ACC112 (cell line): Measurements from ENCODE around the gene C11orf98.
A peak's percentile ranks its signal among the peaks of the same experiment; 100 is the strongest.
"Not testable (repeated sequence)": the region's sequence is repeated elsewhere in the genome, so short reads cannot be mapped to it uniquely, and the experiment has no call there.

Source experiments
- H2AFZ ChIP-seq: fragments of 200-600 bp; sonication (generic); one replicate; pipeline ENCODE4 v1.6.0; 2017; ENCODE audit warnings: antibody characterized with exemption, low read length; ENCODE audit not compliant: unreplicated experiment
- H3K27ac ChIP-seq: fragments of 200-600 bp; sonication (generic); 2 replicates; pipeline ENCODE4 v1.5.1; 2014; ENCODE audit warnings: low read depth, mild to moderate bottlenecking, antibody characterized with exemption, low read length, moderate library complexity
- H3K27me3 ChIP-seq: fragments of 200-600 bp; sonication (generic); 2 replicates; pipeline ENCODE4 v1.6.1; 2014; ENCODE audit warnings: mild to moderate bottlenecking, antibody characterized with exemption, low read length, moderate library complexity, mixed read lengths; ENCODE audit not compliant: insufficient read depth
- H3K36me3 ChIP-seq: fragments of 200-600 bp; sonication (generic); 2 replicates; pipeline ENCODE4 v1.6.1; 2016; ENCODE audit warnings: mild to moderate bottlenecking, antibody characterized with exemption, low read length, moderate library complexity, mixed read lengths; ENCODE audit not compliant: insufficient read depth
- H3K4me1 ChIP-seq: fragments of 200-600 bp; sonication (generic); one replicate; pipeline ENCODE4 v1.6.1; 2016; ENCODE audit warnings: low read length, mixed read lengths; ENCODE audit not compliant: insufficient read depth, unreplicated experiment, control insufficient read depth
- H3K4me3 ChIP-seq: fragments of 200-600 bp; sonication (generic); 2 replicates; pipeline ENCODE4 v1.5.1; 2014; ENCODE audit warnings: mild to moderate bottlenecking, low read depth, low read length
- H3K79me2 ChIP-seq: fragments of 200-600 bp; sonication (generic); one replicate; pipeline ENCODE4 v1.6.0; 2016; ENCODE audit warnings: low read length; ENCODE audit not compliant: control insufficient read depth, unreplicated experiment, insufficient read depth

The C11orf98 gene

DNA sequence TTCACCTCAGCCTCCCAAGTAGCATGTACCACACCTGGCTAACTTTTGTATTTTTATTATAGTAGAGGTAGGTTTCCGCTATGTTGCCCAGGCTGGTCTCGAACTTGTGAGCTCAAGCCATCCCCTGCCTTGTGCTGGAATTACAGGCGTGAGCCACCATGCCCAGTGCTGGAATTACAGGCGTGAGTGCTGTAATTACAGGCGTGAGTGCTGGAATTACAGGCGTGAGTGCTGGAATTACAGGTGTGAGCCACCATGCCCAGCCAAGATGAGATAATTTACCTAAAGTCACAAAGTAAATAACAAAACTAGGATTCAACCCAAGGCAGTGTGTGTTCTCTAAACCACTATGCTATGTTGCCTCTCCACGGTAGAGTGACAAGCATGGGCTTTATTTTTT is 17.5 kb upstream of the C11orf98 start:
- peaks cover 12% of the 10 kb centered on the region for H3K79me2 ChIP-seq
- no peak overlapping the region for H3K4me3 ChIP-seq
- H2AFZ ChIP-seq: no peak overlapping the region
- no peaks in the 10 kb centered on the region for H3K36me3 ChIP-seq
- H3K27ac ChIP-seq: no peak overlapping the region
- H3K27me3 ChIP-seq: no peaks in the 10 kb centered on the region
- peaks cover 14% of the 10 kb centered on the region for H3K4me1 ChIP-seq

DNA sequence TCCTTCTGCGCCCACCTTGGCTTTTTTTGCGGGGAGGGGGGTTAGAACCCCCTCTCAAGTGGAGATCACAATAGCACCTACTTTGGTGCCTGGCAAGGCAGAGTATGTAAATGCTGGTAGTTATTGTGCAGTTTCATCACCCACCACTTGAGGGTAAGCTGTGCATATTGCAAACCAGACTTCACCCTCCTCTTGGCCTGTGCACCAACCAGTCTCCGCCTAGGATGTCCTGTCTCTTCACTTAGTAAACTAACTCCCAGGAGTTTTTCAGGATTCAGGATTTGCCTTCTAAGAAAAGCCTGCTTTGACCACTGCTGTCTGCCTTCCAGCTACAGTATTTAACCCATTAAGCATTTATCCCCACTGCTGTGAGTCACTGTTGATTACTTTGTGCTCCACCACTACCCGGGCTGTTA is 15.8 kb upstream of the C11orf98 start:
- H3K4me3 ChIP-seq: no peak overlapping the region
- no peaks in the 10 kb centered on the region for H3K36me3 ChIP-seq
- no peak overlapping the region for H3K27ac ChIP-seq
- H3K27me3 ChIP-seq: no peaks in the 10 kb centered on the region
- H3K79me2 ChIP-seq: peaks cover 12% of the 10 kb centered on the region
- H2AFZ ChIP-seq: peak overlapping the region; percentile 36
- peaks cover 19% of the 10 kb centered on the region for H3K4me1 ChIP-seq

DNA sequence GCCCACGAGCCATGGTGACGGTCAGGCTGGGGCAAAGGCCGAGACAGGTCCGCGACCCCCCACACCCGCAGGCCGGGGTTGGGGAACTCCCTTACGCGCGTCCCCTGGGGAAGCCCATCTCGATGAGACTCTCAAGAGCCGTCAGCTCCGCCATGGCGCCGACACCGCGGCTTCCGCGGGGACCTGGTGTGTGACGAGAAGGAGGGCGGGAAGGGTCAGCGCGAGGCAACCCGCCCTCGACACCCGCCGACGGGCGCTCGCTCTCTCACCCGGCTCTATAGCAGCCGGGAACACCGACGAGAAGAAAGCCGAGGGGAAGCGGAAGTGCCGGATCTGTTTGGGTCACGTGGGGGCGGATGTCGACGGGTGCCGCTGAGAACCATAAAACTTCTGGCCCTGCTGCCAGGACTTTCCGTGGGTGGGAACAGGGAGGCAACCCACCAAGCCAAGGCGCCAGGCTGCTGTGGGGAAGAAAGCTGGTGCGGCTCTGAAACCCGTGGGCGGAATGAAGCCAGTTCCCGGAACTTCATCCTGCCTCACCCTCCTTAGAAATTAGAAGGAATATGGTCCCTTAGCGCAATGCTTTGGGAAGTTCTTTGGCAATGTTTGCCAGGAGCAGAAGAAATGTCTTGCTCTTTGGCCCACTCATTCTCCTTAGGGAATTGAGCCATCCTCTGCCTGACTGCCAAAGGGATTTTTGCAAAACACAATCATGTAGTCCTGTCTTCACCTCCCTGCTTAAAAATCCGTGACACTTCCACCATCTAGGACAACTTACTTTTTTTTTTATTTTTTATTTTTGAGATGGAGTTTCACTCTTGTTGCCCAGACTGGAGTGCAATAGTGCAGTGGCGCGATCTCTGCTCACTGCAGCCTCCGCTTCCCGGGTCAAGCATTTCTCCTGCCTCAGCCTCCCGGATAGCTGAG is 14.0 kb upstream of the C11orf98 start, which contains the start of gene UBXN1:
UBXN1 (minus strand) TSS at position 304 of the 927 bp plus-strand sequence; CDS start at position 154, 150 bp downstream.
- Histone ChIP-seq H2AFZ (peak within 1 kb of the TSS; percentile 70), H3K36me3 (no peaks in the 10 kb centered on the region), H3K4me3 (peak within 1 kb of the TSS; percentile 99), H3K27me3 (no peaks in the 10 kb centered on the region), H3K79me2 (peaks cover 13% of the 10 kb centered on the region), H3K27ac (peak within 1 kb of the TSS; percentile 83), H3K4me1 (peaks cover 19% of the 10 kb centered on the region)

DNA sequence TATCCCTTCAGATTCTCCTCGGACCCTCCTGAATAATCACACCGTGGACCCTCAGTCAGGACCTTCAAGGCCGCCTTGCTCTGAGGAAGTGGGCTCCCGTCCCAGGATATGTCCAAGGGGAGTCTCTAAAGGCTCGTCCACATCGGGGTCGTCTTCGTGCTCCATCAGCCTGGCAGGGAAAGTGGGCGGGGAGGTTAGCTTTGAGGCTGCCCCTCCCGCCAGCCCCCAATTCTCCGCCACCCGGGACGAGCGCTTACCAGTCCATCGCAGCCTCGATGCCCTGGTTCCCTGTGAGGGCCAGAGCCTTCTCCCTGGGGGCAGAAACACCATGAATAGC is 13.4 kb upstream of the C11orf98 start:
- peaks cover 19% of the 10 kb centered on the region for H3K4me1 ChIP-seq
- no peaks in the 10 kb centered on the region for H3K27me3 ChIP-seq
- H3K79me2 ChIP-seq: peaks cover 15% of the 10 kb centered on the region
- no peaks in the 10 kb centered on the region for H3K36me3 ChIP-seq
- peak overlapping the region; percentile 70 for H2AFZ ChIP-seq
- H3K27ac ChIP-seq: peak overlapping the region; percentile 83
- H3K4me3 ChIP-seq: peak overlapping the region; percentile 99

DNA sequence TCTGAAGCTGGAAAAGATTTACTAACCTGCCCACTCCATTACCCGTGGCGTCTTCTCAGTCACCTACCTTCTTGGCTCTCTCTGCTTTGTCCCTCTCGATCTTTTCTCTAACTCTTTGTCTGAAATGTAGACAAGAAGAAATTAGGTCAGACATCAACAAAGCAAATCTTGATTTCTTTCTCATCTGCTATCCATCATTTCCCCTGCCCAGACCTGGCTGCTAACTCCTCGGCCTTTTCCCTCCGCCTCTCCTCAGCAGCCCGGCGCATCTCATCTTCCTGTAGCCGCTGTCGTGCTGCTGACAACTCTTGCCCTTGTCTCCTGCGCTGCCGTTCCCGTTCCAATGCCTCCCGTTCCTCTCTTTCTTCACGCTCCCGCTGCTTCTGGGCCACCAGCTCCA is 12.7 kb upstream of the C11orf98 start:
- H3K36me3 ChIP-seq: no peaks in the 10 kb centered on the region
- H3K4me3 ChIP-seq: peak overlapping the region; percentile 99
- H3K27ac ChIP-seq: no peak overlapping the region
- no peaks in the 10 kb centered on the region for H3K27me3 ChIP-seq
- H3K79me2 ChIP-seq: peaks cover 20% of the 10 kb centered on the region
- H2AFZ ChIP-seq: no peak overlapping the region
- peaks cover 25% of the 10 kb centered on the region for H3K4me1 ChIP-seq

DNA sequence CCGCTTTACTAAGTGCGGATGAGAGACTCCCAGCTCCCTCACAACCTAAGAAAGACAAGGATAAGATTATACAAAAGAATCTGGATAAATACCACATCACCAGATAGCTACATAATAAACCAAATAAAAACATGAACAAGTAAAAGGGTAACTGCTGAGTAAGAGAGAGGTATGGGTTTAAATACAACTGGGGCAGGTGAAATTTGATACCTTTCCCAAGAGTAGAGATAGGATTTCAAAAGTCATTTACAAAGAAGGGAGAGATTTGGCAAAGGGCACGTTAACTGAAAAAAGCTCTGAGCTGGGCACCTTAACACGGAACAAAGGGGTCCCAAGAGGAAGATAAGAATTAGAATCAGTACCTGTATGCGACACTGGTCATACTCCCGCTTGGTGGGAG is 12.1 kb upstream of the C11orf98 start:
- no peak overlapping the region for H2AFZ ChIP-seq
- H3K79me2 ChIP-seq: peaks cover 24% of the 10 kb centered on the region
- no peak overlapping the region for H3K27ac ChIP-seq
- peaks cover 29% of the 10 kb centered on the region for H3K4me1 ChIP-seq
- no peaks in the 10 kb centered on the region for H3K36me3 ChIP-seq
- H3K4me3 ChIP-seq: peak overlapping the region; percentile 99; the same call in 1 of the 2 replicates
- H3K27me3 ChIP-seq: no peaks in the 10 kb centered on the region

DNA sequence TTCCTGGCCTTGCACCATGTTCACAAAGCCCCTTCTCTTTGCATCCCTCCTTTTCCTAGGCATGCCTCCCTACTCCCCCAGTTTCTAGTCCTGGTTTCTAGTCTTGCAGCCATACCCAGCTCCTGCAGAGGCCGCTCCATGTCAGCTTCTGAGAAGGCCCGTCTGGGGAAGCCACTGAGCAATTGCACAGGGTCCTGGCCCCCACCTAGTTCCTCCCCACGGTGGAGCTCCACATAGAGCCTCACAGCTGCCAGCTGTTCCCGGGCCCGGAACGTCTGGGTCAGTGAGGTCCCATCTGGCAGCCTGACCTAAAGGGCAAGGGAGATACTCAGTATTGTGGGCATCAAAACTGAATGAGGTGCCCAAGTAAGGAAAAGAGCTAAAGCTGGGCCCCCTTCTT is 11.7 kb upstream of the C11orf98 start:
- no peak overlapping the region for H2AFZ ChIP-seq
- H3K79me2 ChIP-seq: peaks cover 28% of the 10 kb centered on the region
- H3K36me3 ChIP-seq: no peaks in the 10 kb centered on the region
- H3K4me3 ChIP-seq: no peak overlapping the region
- no peak overlapping the region for H3K27ac ChIP-seq
- peaks cover 29% of the 10 kb centered on the region for H3K4me1 ChIP-seq
- H3K27me3 ChIP-seq: no peaks in the 10 kb centered on the region

DNA sequence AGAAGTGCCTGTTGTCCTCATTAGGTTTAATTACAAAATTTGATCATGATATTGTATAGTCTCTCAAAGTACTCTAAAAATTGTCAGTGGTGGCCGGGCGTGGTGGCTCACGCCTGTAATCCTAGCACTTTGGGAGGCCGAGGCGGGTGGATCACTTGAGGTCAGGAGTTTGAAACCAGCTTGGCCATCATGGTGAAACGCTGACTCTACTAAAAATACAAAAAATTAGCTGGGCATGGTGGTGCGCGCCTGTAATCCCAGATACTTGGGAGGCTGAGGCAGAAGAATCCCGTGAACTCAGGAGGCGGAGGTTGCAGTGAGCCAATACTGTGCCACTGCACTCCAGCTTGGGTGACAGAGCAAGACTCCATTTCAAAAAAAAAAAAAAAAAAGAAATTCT is 10.4 kb upstream of the C11orf98 start:
- not testable (repeated sequence) for H3K4me3 ChIP-seq, H2AFZ ChIP-seq, H3K27ac ChIP-seq, H3K36me3 ChIP-seq, H3K27me3 ChIP-seq
- H3K4me1 ChIP-seq: peaks cover 22% of the 10 kb centered on the region
- H3K79me2 ChIP-seq: peaks cover 28% of the 10 kb centered on the region

DNA sequence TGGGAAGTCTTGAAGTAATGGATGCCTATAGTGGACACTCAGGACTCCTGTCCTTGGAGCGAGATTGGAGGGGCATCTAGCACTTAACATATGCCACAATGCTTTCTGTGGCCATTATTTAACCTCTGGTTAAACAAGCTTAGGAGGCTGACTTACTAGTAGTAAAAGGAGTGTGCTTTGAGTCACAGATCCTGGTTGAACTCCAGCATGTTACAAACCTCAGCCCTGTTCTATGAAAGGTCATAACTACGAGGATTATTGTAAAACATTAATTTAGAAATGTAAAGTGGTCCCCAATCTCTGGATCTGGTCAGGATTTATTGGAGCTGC is 8.2 kb upstream of the C11orf98 start:
- H3K4me1 ChIP-seq: peaks cover 31% of the 10 kb centered on the region
- no peaks in the 10 kb centered on the region for H3K27me3 ChIP-seq
- peak overlapping the region; percentile 84; the same call in 1 of the 2 replicates for H3K4me3 ChIP-seq
- H2AFZ ChIP-seq: no peak overlapping the region
- no peaks in the 10 kb centered on the region for H3K36me3 ChIP-seq
- H3K79me2 ChIP-seq: peaks cover 21% of the 10 kb centered on the region
- H3K27ac ChIP-seq: peak overlapping the region; percentile 34

DNA sequence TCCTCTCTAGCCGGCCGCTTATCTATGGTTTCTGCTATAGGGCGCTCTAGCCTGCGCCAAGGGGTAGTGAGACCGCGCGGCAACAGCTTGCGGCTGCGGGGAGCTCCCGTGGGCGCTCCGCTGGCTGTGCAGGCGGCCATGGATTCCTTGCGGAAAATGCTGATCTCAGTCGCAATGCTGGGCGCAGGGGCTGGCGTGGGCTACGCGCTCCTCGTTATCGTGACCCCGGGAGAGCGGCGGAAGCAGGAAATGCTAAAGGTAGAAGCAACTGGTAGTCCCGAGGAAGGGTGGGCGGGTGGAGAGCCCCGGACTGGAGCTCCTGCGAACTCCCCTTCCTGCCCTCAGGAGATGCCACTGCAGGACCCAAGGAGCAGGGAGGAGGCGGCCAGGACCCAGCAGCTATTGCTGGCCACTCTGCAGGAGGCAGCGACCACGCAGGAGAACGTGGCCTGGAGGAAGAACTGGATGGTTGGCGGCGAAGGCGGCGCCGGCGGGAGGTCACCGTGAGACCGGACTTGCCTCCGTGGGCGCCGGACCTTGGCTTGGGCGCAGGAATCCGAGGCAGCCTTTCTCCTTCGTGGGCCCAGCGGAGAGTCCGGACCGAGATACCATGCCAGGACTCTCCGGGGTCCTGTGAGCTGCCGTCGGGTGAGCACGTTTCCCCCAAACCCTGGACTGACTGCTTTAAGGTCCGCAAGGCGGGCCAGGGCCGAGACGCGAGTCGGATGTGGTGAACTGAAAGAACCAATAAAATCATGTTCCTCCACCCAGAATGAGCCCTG is 6.8 kb upstream of the C11orf98 start, which contains the start of the genes LBHD1 and UQCC3:
LBHD1 (minus strand) TSS at position 660 of the 782 bp plus-strand sequence. CDS start 2,236 bp downstream, outside the sequence.
UQCC3 (plus strand) TSS at position 66 of the 782 bp plus-strand sequence; CDS start at position 139, 73 bp downstream.
- H3K4me1 ChIP-seq: peaks cover 29% of the 10 kb centered on the region

More for the DNA sequence above, 6.8 kb upstream of the C11orf98 start, which contains the start of the genes LBHD1 and UQCC3:
- H3K27me3 ChIP-seq: no peaks in the 10 kb centered on the region
- peaks cover 28% of the 10 kb centered on the region for H3K79me2 ChIP-seq
- peak within 1 kb of the TSS; percentile 73 for H3K27ac ChIP-seq
- H3K36me3 ChIP-seq: peaks cover 8% of the 10 kb centered on the region; the same call in 1 of the 2 replicates
- H2AFZ ChIP-seq: peak within 1 kb of the TSS; percentile 73
- peak within 1 kb of the TSS; percentile 84 for H3K4me3 ChIP-seq
